CD4-positive, alpha-beta memory T cell (primary cell): Measurements from ENCODE around the gene CSPG4. TPM values are rescaled to one million over a fixed set of nuclear protein-coding genes. Genes with fewer than 3 reads are reported as not detected.
"Not testable (repeated sequence)": the region's sequence is repeated elsewhere in the genome, so short reads cannot be mapped to it uniquely, and the experiment has no call there.

Source experiments
- CTCF ChIA-PET: fragments of 350-600 bp; sonication (Branson Sonifier 250); formaldehyde crosslinking; loops from one replicate; lab custom pipeline; 2021; ENCODE audit warnings: inconsistent platforms; ENCODE audit not compliant: partially characterized antibody; lab: Charles Lee
- POLR2A ChIA-PET: fragments of 350-600 bp; sonication (Branson Sonifier 250); formaldehyde crosslinking; loops from one replicate; lab custom pipeline; 2021; ENCODE audit not compliant: partially characterized antibody; lab: Charles Lee
- DNase-seq, 5 donors: peaks; one replicate each; pipeline versions ENCODE4 v3.0.0 to v3.0.0-alpha.2; 2020 to 2022; ENCODE audit warnings: mixed read lengths in 1 of 5
- H3K27ac ChIP-seq: one replicate; pipeline ENCODE4 v1.7.0; 2013; ENCODE audit warnings: low read depth, low read length
- H3K27me3 ChIP-seq: 2 replicates; pipeline ENCODE4 v1.7.0; 2013; ENCODE audit warnings: mild to moderate bottlenecking, low read length, moderate library complexity; ENCODE audit not compliant: insufficient read depth
- H3K36me3 ChIP-seq: 2 replicates; pipeline ENCODE4 v1.7.0; 2013; ENCODE audit warnings: mild to moderate bottlenecking, low read length, moderate library complexity; ENCODE audit not compliant: insufficient read depth
- H3K4me1 ChIP-seq: 2 replicates; pipeline ENCODE4 v1.7.0; 2013; ENCODE audit warnings: mild to moderate bottlenecking, low read length, moderate library complexity; ENCODE audit not compliant: insufficient read depth
- H3K4me3 ChIP-seq, 2 donors: one replicate each; pipeline ENCODE4 v1.7.0; 2013; ENCODE audit warnings: low read length in 2 of 2, mild to moderate bottlenecking in 1 of 2
- H3K9me3 ChIP-seq, 2 donors: one replicate each; pipeline ENCODE4 v1.7.0; 2013; ENCODE audit warnings: low read length in 2 of 2, control low read depth in 1 of 2; ENCODE audit not compliant: control insufficient read depth in 1 of 2
- H3K27ac Mint-ChIP-seq, 7 donors: one replicate each; pipeline ENCODE4 v1.8.0; 2020 to 2021; ENCODE audit warnings: mixed read lengths in 7 of 7, mild to moderate bottlenecking in 6 of 7, inconsistent platforms in 3 of 7, moderate library complexity in 3 of 7
- H3K27me3 Mint-ChIP-seq, 2 donors: one replicate each; pipeline ENCODE4 v1.8.0; 2020 to 2021; ENCODE audit warnings: mixed read lengths in 2 of 2
- H3K36me3 Mint-ChIP-seq, 2 donors: one replicate each; pipeline ENCODE4 v1.8.0; 2020 to 2021; ENCODE audit warnings: mixed read lengths in 2 of 2, inconsistent platforms in 1 of 2, mild to moderate bottlenecking in 1 of 2
- H3K4me1 Mint-ChIP-seq, 4 donors: one replicate each; pipeline ENCODE4 v1.8.0; 2020 to 2021; ENCODE audit warnings: mixed read lengths in 4 of 4, mild to moderate bottlenecking in 1 of 4
- H3K4me3 Mint-ChIP-seq, 8 donors: one replicate each; pipeline ENCODE4 v1.8.0; 2020 to 2021; ENCODE audit warnings: mixed read lengths in 8 of 8, mild to moderate bottlenecking in 7 of 8, moderate library complexity in 6 of 8, inconsistent platforms in 3 of 8
- H3K9me3 Mint-ChIP-seq, 8 donors: one replicate each; pipeline ENCODE4 v1.8.0; 2020 to 2021; ENCODE audit warnings: mixed read lengths in 8 of 8, mild to moderate bottlenecking in 5 of 8, inconsistent platforms in 3 of 8, moderate library complexity in 1 of 8
- intact Hi-C: fragments of 100-400 bp; cut with micrococcal nuclease; formaldehyde crosslinking; loops from one replicate; pipeline ENCODE4 v1.15.1; 2023
- polyA plus RNA-seq, 2 donors: library from polyadenylated mRNA; unstranded; fragments of 300-500 nt; fragmentation: Illumina TruSeq; gene quantifications; one replicate each; pipeline ENCODE4 v1.2.3, GENCODE V29; 2021
- total RNA-seq, 2 experiments: library from RNA; stranded (reverse); gene quantifications; one replicate each; pipeline ENCODE4 v1.2.3, GENCODE V29; 2021

The CSPG4 gene
- total and polyA plus RNA-seq, 4 experiments from 2014 or later: not detected

DNA sequence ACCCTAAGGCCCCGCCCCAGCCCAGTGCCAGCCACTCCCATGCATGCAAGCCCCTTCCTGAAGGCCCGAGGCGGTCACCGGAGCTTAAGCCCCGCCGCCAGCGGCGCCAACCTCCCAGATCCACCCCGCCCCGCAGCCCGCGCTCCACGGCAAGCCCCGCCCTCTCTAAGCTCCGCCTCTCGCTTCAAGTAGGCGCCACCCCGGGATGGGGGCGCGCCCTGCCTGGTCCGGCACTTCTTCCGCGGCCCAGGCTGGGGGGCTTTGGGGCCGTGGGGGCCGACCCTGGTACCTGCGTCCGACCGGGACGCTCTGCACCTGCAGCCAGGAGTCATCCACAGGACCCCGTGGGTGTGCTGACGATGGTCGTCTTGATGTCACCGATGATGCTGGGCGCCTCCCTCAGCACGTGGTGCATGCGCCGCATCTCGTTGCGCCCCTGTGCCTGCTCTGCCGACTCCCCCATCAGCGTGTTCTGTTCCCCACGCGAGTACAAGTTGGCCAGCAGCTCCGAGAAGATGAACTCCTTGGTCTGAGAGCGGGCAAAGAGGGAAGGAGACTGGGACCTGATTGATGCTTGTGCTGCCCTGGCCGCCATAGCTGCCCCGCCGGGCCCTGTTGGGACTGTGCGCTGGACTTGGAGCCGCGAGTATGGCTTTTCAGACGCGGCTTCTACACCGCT lies 26.1 kb upstream of the CSPG4 start:
- H3K36me3 ChIP-seq: no peaks in the 10 kb centered on the region
- Mint-ChIP-seq H3K9me3 (no peaks in the 10 kb centered on the region), H3K27ac (peak overlapping the region; percentile 40 to 92 (median 88)), H3K27me3 (peaks cover 2 to 5% of the 10 kb centered on the region in 2 donors), H3K4me3 (peak overlapping the region; percentile 82 to 87 (median 86)), H3K4me1 (peaks cover 5 to 17% (median 5%) of the 10 kb centered on the region in 4 donors), H3K36me3 (no peaks in the 10 kb centered on the region)
- peak overlapping the region; percentile 53 for H3K27ac ChIP-seq
- CTCF ChIA-PET: interaction anchor here (0.6 to 1.7 kb wide), 6 partner anchors 10 to 400 kb away, joined by 3 to 6 read pairs (median 4); a partner anchor contains a TSS
- intact Hi-C loops: loop anchor here (2.0 to 10.0 kb wide), 2 partner anchors 20 to 166 kb away; partner anchors contain the start of gene FBXO22
- no peaks in the 10 kb centered on the region for H3K9me3 ChIP-seq
- H3K4me1 ChIP-seq: peaks cover 13% of the 10 kb centered on the region
- peak overlapping the region; percentile 42 to 70 for H3K4me3 ChIP-seq
- no peaks in the 10 kb centered on the region for H3K27me3 ChIP-seq
- POLR2A ChIA-PET: interaction anchor here (0.9 to 1.3 kb wide), 8 partner anchors 14 to 371 kb away, joined by 3 to 4 read pairs (median 3); partner anchors contain the start of gene SNUPN
- DNase-seq: peak; percentile 87 to 89 (median 88)

GRCh38 chr15:75738014-75738646 lies 25.5 kb upstream of the CSPG4 start:
- Mint-ChIP-seq H3K4me1 (peaks cover 5 to 18% (median 5%) of the 10 kb centered on the region in 4 donors), H3K9me3 (peaks cover 0 to 3% (median 0%) of the 10 kb centered on the region in 8 donors), H3K36me3 (no peaks in the 10 kb centered on the region), H3K27me3 (peaks cover 1 to 6% of the 10 kb centered on the region in 2 donors), H3K4me3 (peak overlapping the region; percentile 82 to 87 (median 86)), H3K27ac (peak overlapping the region in 5 of 7 donors; percentile 52 to 92 (median 88))
- H3K27me3 ChIP-seq: no peaks in the 10 kb centered on the region
- DNase-seq: no peak
- ChIA-PET CTCF (interaction anchor here (1.4 to 1.5 kb wide), 2 partner anchors 14 to 401 kb away, joined by 4 to 6 read pairs; a partner anchor contains a TSS), POLR2A (interaction anchor here (0.9 to 1.3 kb wide), 6 partner anchors 14 to 165 kb away, joined by 3 to 4 read pairs (median 3); partner anchors contain the start of gene SNUPN)
- H3K9me3 ChIP-seq: no peaks in the 10 kb centered on the region
- peaks cover 13% of the 10 kb centered on the region for H3K4me1 ChIP-seq
- H3K27ac ChIP-seq: peak overlapping the region; percentile 53
- peak overlapping the region; percentile 47 to 70 for H3K4me3 ChIP-seq
- H3K36me3 ChIP-seq: no peaks in the 10 kb centered on the region
- intact Hi-C loops: loop anchor here (2.0 to 10.0 kb wide), 2 partner anchors 21 to 167 kb away; partner anchors contain the start of gene FBXO22

DNA sequence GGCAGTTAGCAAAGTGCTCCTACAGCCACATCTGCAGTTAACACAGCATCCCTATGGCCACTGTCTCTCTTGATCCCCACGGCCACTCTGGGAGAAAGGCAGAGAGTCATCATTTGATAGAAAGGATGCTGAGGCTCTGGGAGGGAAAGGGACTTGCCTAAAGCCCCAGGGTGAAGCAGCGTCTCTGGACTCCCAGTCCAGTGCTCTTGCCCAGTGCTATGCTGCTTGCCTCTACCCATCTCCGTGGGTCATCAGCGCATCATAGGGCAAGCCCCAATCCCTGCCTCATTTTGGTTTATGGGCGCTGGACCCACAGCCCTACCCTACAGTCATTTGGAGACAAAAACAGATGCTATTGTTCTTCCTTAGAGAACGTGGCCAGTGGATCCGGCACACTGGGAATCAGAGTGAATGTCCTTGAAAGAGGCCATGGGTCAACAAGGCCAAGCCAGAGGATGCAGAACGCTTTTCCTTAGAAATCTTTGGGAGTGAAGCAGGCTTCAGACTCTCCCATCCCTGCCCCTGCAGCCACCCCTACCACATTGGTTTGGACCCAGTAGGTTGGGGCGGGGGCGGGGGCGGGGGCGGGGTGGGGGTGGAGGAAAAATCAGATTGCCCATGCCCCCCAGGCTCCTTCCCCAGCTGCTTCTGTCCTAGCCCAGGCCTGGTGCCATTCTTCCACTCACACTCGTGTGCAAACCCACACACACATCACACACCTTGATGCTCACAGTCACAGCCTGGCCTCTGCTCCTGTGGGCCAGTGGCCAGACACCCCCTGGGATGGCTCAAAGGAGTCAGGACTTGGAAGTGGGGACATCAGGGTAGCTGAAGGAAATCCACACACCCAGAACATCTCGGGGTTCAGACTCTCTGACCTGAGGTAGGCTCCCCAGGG lies 24.7 kb upstream of the CSPG4 start:
- H3K27ac ChIP-seq, POLR2A ChIA-PET, H3K9me3 ChIP-seq, H3K9me3 Mint-ChIP-seq, H3K27me3 Mint-ChIP-seq, H3K36me3 ChIP-seq, H3K27me3 ChIP-seq, H3K36me3 Mint-ChIP-seq, DNase-seq, CTCF ChIA-PET: not testable (repeated sequence)
- H3K4me3 ChIP-seq: peak overlapping the region in 1 of 2 donors; percentile 47
- peak overlapping the region; percentile 82 to 87 (median 86) for H3K4me3 Mint-ChIP-seq
- H3K27ac Mint-ChIP-seq: peak overlapping the region in 5 of 7 donors; percentile 52 to 90 (median 76)
- intact Hi-C loops: loop anchor here (2.0 to 10.0 kb wide), 2 partner anchors 21 to 167 kb away; partner anchors contain the start of gene FBXO22
- peaks cover 13% of the 10 kb centered on the region for H3K4me1 ChIP-seq
- H3K4me1 Mint-ChIP-seq: peaks cover 8 to 25% (median 11%) of the 10 kb centered on the region in 4 donors

DNA sequence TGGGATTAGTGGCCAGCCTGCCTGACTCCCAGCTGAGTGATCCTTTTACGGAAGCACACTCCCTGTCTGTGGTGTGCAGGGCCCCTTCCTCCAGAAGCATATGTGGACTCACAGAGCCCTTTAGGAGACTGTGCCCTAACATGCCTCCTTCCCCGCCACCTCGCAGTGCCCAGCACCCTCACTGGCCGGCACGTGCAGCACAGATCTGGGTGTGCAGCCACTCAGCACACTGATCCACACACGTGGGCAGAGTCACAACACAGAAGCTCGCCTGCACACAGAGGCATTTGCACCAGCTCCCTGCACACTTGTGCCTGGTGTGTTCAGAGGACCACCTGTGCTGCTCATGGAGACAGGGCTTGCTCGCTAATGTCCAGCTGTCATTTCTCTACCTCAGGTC lies 23.6 kb upstream of the CSPG4 start:
- Mint-ChIP-seq H3K27me3 (peaks cover 5 to 8% of the 10 kb centered on the region in 2 donors), H3K27ac (no peak overlapping the region), H3K4me3 (peak overlapping the region in 4 of 8 donors; percentile 0 to 39 (median 8)), H3K36me3 (no peaks in the 10 kb centered on the region), H3K4me1 (peaks cover 10 to 31% (median 12%) of the 10 kb centered on the region in 4 donors), H3K9me3 (peaks cover 0 to 3% (median 0%) of the 10 kb centered on the region in 8 donors)
- H3K9me3 ChIP-seq: no peaks in the 10 kb centered on the region
- peaks cover 13% of the 10 kb centered on the region for H3K4me1 ChIP-seq
- CTCF ChIA-PET: no interaction called here
- intact Hi-C loops: loop anchor here (10.0 kb wide), 1 partner anchor 169 kb away; the partner anchor contains the start of gene FBXO22
- H3K27ac ChIP-seq: no peak overlapping the region
- POLR2A ChIA-PET: no interaction called here
- H3K4me3 ChIP-seq: no peak overlapping the region
- H3K36me3 ChIP-seq: no peaks in the 10 kb centered on the region
- no peak for DNase-seq
- H3K27me3 ChIP-seq: no peaks in the 10 kb centered on the region

DNA sequence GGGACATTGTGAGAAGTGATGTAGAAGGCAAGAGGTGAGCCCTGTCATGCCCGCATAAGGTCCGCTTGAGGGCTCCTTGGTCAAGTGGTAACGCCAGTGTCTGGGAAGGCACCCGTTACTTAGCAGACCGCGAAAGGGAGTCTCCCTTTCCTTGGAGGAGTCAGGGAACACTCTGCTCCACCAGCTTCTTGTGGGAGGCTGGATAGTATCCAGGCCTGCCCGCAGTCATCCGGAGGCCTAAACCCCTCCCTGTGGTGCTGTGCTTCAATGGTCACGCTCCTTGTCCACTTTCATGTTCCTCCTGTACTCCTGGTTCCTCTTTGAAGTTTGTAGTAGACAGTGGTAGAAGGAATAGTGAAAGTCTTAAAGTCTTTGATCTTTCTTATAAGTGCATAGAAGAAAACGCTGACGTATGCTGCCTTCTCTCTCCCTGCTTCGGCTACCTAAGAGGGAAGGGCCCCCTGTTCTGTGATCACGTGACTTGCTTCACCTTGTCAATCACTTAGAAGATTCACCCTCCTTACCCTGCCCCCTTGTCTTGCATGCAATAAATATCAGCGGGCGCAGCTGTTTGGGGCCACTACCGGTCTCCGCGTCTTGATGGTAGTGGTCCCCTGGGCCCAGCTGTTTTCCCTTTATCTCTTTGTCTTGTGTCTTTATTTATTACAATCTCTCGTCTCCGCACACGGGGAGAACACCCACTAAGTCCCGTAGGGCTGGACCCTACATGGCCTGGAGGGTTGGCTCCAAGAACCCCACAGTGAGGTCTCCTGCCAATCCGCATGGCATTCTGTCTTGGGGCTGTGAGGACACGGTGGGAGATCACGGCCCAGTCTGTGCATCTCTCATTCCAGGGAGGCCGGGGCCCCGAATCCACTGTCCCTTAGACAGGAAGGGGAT lies 22.5 kb upstream of the CSPG4 start:
- H3K27ac ChIP-seq, CTCF ChIA-PET, H3K27me3 ChIP-seq, H3K9me3 ChIP-seq, H3K9me3 Mint-ChIP-seq, H3K4me3 ChIP-seq, H3K27me3 Mint-ChIP-seq, POLR2A ChIA-PET, H3K4me3 Mint-ChIP-seq, H3K36me3 ChIP-seq, DNase-seq, H3K27ac Mint-ChIP-seq, H3K36me3 Mint-ChIP-seq: not testable (repeated sequence)
- intact Hi-C loops: loop anchor here (10.0 kb wide), 1 partner anchor 170 kb away; the partner anchor contains the start of gene FBXO22
- peaks cover 13% of the 10 kb centered on the region for H3K4me1 ChIP-seq
- peaks cover 10 to 31% (median 12%) of the 10 kb centered on the region in 4 donors for H3K4me1 Mint-ChIP-seq
